ENCODE results near the gene LIPF.
"Not testable (repeated sequence)": the region's sequence is repeated elsewhere in the genome, so short reads cannot be mapped to it uniquely, and the experiment has no call there.

The LIPF gene, protein sequence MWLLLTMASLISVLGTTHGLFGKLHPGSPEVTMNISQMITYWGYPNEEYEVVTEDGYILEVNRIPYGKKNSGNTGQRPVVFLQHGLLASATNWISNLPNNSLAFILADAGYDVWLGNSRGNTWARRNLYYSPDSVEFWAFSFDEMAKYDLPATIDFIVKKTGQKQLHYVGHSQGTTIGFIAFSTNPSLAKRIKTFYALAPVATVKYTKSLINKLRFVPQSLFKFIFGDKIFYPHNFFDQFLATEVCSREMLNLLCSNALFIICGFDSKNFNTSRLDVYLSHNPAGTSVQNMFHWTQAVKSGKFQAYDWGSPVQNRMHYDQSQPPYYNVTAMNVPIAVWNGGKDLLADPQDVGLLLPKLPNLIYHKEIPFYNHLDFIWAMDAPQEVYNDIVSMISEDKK

DNA sequence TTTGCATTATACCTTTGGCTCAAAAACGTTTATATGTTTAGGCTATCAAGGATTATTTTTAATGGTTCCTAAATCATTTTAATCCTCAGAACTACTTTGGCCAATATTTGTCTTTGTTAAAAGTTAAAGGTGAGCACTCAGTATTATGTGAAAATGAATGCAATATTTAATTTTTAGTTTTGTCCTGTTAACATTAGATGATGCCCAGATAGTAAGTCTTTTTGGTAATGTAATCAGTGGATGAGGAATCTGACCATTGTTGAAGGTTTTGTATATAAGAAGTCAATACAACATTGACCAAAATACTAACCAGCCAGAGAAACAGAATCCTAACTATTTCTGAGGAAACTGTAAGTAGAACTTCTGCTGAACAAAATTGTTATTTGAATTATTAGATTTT lies at the start of gene LIPF:
LIPF (plus strand) TSS at position 301 of the 400 bp plus-strand sequence. CDS start 2,856 bp downstream, outside the sequence.
- DNase-seq = no peak

DNA sequence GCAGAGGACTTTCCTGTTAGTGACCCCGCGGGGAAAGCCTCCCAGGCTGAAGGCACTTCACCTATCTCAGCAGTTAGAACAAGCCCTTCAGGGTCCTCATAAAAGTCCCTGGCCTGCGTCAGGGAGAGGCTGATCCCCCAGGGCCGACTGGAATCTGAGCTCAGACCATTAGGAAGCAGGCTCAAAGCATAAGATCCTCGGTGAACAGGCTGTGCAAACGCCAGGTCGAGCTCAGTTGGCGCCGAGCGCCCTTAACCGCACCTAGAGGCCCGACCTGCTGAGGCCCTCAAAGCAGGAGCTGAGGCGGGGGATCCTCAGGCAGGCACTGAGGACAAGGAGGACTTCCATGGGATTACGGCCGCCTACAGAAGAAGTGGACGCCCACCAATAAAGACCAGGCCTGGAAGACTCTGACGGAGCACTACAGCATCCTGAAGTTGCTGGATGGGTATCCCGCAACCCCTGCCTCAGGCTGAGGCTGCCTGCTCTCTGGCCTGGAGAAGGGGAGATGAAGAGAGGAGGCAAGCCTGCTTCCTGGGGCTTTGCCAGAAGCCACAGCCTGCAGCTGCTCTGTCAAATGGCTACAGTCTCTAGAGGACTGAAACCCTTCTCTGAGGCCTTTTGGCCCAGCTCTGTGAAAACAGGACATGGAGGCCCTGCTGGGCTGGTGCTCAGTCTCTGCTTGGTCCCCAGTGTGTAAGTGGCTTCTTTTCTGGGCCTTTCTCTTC lies 47.8 kb upstream of the LIPF start:
- no peak for DNase-seq

DNA sequence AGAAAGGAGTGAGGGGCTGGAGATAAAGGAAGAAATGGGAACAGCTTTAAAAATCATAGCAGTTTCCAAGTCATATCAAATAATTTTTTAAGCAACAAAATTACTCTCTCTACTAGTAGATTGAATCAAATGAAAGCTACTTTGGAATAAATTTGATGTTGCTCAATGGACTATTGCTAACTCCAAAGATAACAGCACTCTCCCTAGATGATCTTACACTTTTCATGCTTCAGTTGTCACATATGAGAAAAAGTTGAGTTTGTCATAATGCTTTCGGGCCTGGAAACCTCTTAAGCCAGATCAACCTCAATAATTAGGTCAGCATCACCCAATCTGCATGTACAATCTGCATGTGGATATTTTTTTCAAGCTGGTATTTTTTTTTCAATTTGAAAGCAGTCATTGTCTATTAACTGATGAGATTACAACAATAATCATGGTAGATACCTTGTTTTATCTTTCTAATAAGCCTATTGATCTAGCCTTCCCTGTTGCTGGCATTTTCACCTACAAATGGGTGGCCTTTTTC lies 46.4 kb upstream of the LIPF start:
- no peak for DNase-seq

DNA sequence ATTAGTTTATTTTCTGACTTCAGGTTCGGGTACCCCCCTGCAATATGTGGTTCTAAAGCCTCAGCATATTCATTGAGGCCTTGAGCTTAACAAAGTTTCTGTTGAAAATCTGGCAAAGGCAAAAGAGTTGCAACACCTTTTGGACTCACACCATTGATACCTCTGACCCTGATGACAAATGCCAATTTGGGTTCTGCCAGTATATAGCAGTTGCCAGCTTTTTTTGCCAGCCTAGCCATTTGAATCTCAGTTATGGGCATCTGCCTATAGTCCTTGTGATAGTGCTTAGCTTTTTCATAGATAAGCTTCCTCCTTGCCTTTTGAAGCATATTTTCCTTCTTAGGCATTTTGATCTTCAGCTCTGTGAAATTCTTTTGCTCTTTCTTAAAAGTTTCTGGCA lies 45.7 kb upstream of the LIPF start:
- DNase-seq = no peak

DNA sequence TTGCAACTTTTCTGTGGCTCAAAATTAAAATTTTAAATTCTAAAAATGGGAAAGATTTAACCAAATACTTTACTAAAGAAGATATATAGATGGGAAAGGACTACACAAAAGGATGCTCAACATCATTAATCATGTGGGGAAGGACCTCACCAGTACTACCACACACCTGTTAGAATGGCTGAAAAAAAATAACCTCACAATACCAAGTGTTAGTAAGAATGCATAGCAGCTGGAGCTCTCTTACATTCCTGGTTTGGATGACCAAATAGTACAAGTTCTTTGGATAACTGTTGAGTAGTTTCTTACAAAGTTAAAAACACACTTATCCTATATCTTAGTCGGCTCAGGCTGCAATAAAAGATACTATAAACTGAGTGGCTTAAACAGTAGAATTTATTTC lies 43.8 kb upstream of the LIPF start:
- DNase-seq = no peak

DNA sequence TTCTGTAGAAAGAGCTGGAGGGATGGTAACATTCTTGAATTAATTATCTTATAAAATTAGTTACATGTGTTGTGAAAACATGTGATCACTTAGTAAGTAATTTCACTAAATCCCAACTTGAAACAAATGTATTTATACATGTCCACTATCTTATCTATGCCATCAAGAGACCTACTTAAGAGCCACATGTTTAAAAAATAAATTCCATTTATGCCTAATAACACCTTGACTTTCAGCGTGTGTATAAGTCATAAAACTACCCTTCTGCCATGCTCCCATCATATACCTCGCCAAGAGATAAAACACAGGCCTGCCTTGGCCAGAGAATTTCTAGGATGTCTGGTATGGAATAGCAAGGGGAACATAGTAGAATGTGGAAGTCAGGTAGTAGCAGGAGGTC lies 40.4 kb upstream of the LIPF start:
- no peak for DNase-seq

DNA sequence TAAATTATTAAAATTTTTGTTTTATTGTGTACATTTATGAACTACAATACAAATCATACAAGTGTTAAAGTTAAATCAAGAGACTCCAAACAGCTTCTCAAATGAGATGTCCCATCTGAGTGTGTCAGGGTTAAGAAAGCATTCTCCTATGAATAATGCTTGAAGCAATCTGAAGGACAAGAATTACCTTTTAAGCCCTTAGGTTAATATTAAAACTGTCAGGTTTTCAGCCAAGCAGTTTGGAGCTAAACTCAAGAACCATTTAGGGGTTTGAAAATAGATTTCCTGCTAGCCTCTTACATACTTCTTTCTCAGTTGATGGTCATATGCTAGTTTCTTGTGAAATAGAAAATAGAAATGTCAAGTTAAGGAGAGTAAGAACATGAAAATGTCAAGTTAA lies 39.4 kb upstream of the LIPF start:
- no peak for DNase-seq

DNA sequence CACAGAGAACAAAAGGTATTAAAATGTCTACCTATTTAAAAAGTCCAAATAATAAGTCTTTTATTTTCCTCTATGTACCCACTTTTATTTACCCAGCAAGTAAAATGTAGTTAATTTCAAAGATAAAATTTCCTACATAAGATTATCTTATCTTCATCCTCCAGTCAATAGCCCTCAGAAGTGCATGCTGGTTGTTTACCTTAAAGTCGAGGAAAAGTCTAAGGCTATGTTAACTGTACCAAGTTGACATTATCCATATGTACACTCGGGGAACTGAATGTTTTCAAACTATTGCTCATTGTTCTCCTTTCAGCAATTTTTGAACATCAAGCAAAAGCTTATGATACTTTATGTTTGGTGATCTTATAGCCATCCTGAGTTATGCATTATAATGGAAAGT lies 24.1 kb upstream of the LIPF start:
- no peak for DNase-seq

DNA sequence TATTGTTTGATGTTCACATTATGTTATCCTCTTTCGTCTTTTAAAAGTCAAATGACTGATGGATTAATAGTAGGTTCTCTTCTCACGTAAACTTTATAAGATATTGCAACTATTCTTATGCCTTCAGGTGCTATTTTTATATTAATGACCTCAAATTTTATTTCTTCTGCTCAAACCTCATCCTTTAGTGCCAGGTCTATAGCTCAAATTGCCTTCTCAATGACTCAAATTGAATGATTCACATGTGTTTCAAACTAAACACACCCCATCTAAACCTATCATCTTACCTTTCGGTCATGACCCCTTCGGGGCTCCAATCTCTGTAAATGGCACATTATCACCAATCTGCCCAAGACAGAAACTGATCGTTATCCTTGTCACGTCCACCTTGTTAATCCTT lies 22.0 kb upstream of the LIPF start:
- no peak for DNase-seq

DNA sequence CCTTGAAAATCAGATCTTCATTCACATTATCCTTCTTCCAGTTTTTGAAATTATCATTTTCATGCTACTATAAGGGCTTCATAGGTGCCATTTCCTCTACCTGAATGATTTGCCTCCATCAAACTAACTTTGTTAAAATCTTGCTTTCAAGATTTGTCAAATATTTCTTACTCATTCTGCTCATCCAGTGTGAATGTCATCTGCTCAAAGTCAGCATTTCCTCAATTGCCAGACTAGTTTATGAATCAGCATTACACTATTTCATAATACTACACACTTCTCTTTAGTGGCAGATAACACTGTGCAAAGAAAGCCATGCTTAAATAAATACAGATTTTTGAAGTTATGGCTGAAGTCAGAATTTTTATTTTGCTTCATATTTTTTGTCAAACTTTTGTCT lies 21.3 kb upstream of the LIPF start:
- DNase-seq = no peak

DNA sequence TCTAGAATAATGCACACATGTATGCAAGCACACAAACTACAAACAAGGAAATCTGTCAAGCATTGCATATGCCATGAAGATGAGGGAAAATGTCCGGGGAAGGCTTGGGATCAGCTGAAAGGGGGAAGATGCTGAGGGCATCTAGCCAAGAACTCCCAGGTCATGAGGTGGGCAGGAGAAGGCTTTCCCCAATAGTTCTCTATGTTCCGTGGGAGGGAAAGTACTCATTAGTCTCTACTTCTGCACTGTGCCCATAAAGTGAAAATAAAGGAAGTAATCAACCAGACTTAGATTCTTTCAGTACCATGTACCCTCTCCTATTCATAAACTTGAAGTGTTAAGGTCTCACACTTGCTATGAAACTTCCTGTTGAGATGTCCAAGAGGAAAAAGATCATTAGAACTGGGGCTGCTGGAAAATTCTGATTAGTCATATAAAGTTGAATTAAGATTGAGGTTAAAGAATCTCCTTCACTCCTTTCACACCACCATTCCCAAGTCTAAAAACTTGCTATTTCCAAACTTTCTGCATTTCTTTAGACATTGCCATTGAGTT lies 17.1 kb upstream of the LIPF start:
- DNase-seq = no peak

DNA sequence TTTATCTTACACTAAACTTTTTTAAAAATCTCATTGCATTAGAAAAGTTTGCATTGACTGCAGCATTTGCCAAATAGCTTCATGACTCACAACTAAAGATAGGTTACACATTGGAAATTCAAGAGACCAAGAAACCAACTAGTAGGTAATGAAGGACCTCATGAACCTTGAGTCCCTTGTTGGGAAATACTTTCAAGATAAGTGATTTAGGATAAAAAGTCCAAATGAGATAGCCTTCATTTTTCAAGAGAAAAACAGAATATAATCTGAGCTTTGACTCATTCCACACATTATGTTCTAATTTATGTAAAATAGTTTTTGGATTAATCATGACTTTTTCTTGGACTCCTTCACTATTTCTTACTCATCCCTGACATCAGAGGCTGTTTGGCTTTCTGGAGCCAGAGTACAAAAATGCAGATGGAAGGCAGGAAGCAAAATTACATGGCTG lies 13.1 kb upstream of the LIPF start:
- DNase-seq = no peak

DNA sequence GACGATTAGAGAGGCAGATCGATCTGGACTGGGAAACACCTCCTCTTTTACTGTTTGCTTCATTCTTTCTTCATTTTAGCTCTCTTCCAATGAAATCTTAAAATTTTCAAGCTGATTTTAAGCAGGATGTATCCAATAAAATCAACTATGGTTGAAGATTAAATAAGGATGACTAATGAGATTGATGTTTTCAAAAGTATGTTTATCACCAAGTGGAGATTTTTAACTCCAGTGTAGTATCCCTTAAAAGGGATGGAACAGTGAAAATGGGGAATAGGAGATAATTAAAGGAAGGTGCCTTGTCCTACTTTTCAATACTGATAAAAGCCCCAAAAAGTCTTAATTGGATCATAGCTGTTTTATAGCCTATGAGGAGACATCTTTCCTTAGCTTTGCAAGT lies 11.6 kb upstream of the LIPF start:
- DNase-seq = no peak

DNA sequence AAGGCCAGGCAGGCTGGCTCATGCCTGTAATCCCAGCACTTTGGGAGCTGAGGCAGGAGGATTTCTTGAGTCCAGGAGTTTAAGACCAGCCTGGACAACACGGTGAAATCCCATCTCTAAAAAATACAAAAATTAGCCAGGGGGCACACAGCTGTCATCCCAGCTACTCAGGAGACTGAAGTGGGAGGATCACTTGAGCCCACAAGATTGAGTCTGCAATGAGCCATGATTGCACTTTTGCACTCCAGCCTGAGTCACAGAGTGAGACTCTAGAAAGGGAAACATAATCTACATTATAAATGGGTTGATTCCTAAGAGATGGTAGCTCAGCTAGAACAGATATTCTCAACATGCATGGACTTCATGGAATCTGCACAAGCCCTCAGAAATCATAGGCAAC lies 6.3 kb upstream of the LIPF start:
- DNase-seq = no peak

DNA sequence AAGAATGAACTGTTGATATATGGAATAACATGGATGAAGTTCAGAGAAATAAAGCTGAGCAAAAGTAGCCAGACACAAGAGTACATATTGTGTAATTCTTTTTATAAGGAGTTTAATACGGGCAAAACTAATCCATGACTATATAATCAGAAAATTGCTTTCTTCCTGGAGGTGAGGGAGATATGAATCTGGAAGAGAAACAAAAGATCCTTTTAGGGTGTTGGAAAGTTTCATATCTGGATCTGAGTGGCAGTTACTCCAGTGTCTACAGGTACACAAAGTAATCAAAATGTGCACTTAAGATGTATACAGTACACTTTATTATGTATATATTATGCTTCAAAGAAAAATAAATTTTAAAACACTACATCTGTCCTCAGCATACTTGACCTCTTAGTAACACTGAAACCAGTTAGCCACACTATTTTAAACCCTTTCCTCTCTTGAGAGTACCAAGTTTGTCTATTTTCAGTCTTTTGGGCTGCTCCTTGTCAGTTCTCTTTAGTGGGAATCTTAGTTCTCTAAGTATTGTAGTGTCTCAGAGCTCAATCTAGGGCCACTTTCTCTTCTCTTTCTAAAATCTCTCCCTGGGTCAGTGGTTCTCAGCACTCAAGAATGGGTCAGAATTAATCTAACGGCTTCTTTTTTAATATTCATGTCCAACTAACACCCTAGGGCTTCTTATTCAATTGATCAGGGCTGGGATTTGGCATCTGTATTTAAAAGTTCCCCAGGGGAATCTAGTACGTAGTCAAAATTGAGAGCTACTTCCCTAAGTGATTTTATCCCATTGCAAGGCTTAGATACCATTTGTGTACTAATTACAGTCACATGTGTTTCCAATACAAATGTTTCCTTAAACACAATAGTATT lies 4.3 kb upstream of the LIPF start:
- no peak for DNase-seq

DNA sequence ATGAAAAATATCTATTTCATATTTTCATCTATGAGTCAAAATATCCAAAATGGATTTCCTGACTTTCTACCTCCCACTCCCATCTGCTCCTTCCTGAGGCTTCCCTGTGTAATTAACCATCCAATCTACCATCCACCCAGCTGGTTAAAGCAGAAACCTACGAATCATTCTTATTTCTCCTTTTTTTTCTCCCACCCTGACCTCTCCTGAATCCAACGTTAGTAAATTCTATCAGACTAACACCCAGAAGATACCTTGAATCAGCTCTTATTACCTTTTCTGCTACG lies 3.7 kb upstream of the LIPF start:
- no peak for DNase-seq

DNA sequence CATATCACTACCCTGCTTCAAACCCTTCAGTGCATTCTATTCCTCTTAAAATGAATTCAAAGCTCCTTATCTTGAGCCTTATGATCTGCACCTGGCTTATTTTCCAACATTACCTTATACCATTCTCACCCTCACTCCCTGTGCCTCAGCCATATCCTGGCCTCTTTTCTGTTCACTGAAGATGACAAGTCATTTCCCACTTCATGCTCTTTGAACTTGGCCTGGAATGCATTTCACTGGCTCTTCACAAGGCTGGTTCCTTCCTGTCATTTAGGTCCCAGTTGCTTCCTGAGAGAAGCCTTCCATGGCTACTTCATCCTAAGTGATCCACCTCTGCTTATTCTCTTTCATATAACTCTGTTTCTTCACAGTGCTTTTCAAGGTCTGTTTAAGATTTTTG lies 3.2 kb upstream of the LIPF start:
- DNase-seq = no peak

DNA sequence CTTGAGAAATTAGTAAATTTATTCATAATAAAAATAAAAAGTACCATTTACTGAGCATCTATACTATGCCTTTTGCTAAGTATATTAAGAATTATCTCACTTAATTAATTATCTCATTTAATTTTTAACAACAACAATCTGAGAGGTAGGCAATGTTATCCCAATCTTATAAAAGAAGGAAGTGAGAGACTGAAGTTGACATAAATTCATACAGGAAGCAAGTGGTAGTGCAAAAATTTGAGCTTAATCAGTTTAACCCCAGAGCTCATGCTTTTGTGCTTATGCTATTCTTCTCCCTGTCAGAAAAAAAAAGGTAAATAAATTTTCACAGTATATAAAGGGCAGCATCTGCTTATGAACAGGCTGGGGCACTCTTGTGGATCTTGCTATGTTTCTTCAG lies 2.7 kb upstream of the LIPF start:
- no peak for DNase-seq

DNA sequence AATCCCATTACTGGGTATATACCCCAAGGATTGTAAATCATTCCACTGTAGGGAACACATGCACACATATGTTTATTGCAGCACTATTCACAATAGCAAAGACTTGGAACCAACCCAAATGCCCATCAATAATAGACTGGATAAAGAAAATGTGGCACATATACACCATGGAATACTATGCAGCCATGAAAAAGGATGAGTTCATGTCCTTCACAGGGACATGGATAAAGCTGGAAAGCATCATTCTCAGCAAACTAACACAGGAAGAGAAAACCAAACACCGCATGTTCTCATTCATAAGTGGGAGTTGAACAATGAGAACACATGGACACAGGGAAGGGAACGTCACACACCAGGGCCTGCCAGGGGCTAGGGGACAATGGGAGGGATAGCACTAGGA lies 1.1 kb upstream of the LIPF start:
- not testable (repeated sequence) for DNase-seq

DNA sequence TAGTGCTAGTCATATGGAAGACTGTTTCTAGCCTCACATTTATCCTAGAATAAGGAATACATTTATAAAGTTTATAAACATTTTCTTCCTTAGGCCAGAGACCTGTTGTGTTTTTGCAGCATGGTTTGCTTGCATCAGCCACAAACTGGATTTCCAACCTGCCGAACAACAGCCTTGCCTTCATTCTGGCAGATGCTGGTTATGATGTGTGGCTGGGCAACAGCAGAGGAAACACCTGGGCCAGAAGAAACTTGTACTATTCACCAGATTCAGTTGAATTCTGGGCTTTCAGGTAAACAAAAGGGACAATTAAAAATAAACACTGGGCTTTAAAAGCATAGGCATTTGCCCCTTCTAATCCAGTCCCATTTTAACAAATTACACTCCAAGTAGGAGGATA lies 4.2 kb downstream of the LIPF start:
- DNase-seq = no peak

DNA sequence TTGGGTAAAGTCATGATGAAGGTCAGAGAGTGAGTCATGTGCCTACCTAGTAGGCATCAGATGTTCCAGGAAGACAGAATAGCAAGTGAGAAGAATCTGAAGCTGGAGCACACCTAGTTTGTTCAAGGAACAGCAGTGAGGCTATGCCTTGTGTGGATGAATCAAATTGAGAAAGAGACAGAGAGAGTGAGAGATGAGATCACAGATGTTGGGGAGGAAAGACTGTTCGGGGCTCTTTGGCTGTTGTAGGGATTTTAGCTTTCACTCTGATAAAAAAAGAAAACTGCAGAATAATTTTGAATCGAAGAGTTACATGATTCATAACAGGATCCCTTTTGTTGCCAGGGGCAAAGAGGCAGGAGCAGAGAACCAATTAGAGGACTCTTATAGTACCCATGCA lies 6.3 kb downstream of the LIPF start:
- no peak for DNase-seq

DNA sequence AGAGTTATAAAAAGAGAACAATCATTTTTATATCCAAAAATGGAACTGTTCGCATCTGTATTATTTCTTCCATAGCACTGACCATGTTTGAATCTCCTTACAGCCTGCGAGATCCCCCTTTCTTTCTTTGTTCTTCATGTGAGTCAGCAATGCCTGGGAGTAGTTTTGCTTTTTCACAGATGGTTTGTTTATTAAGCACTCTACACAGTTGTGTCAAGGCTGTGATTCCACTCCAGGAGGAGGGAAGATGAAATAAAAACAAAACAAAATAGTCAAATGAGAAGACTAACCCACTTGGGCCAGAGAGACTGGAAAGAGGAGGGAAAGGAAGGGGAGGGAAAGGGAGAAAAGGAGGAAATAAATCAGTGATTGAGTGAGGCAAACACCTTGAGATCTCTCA lies 7.8 kb downstream of the LIPF start:
- DNase-seq = no peak
